OCI-LY1 (cell line): Measurements from ENCODE around the gene HMG20B.

Source experiments
- CTCF ChIP-seq: fragments of 200-600 bp; sonication (generic), shearing (Covaris generic); IDR thresholded peaks from 2 replicates; pipeline ENCODE4 v1.5.1; 2017; ENCODE audit warnings: mild to moderate bottlenecking, antibody characterized with exemption, low read length, moderate library complexity, mixed read lengths
- EZH2 ChIP-seq: fragments of 200-600 bp; sonication (generic), shearing (Covaris generic); IDR thresholded peaks from 2 replicates; pipeline ENCODE4 v1.8.0; 2017; ENCODE audit warnings: borderline replicate concordance, mixed run types, mild to moderate bottlenecking, antibody characterized with exemption, low read length, moderate library complexity, mixed read lengths

- TF ChIP-seq CTCF = peak; percentile 59
- TF ChIP-seq EZH2 = no peak
Measured at GRCh38 chr19:3586127-3586626, 13.4 kb downstream of the HMG20B start.
